Osteocyte (in vitro differentiated cells): Measurements from ENCODE around the gene CNTNAP2. TPM values are rescaled to one million over a fixed set of nuclear protein-coding genes. Genes with fewer than 3 reads are reported as not detected.

Experiments used
- DNase-seq: peaks from one replicate; pipeline ENCODE4 v3.0.0; 2021; ENCODE audit warnings: mixed read lengths; ENCODE audit not compliant: unreplicated experiment; ENCODE audit errors: extremely low spot score
- H3K27ac Mint-ChIP-seq: one replicate; pipeline ENCODE4 v1.8.0; 2021; ENCODE audit warnings: mild to moderate bottlenecking, mixed read lengths; ENCODE audit not compliant: unreplicated experiment
- H3K27me3 Mint-ChIP-seq: one replicate; pipeline ENCODE4 v1.8.0; 2021; ENCODE audit warnings: mixed read lengths; ENCODE audit not compliant: unreplicated experiment
- H3K36me3 Mint-ChIP-seq: one replicate; pipeline ENCODE4 v1.8.0; 2021; ENCODE audit warnings: mixed read lengths; ENCODE audit not compliant: unreplicated experiment
- H3K4me1 Mint-ChIP-seq: one replicate; pipeline ENCODE4 v1.8.0; 2021; ENCODE audit warnings: mixed read lengths; ENCODE audit not compliant: unreplicated experiment
- H3K4me3 Mint-ChIP-seq: one replicate; pipeline ENCODE4 v1.8.0; 2021; ENCODE audit warnings: mild to moderate bottlenecking, moderate library complexity, mixed read lengths; ENCODE audit not compliant: unreplicated experiment
- H3K9me3 Mint-ChIP-seq: one replicate; pipeline ENCODE4 v1.8.0; 2021; ENCODE audit warnings: mixed read lengths; ENCODE audit not compliant: unreplicated experiment
- CTCF ChIP-seq: fragments of 200-600 bp; sonication (generic); IDR thresholded peaks from 2 replicates; pipeline ENCODE4 v1.5.0; 2021; ENCODE audit warnings: antibody characterized with exemption, mild to moderate bottlenecking, moderate library complexity
- total RNA-seq: library from RNA; stranded (reverse); gene quantifications from 2 replicates; pipeline ENCODE4 v1.2.1, GENCODE V29; 2021

Gene CNTNAP2
- total RNA-seq, 1 donor from 2014 or later: 1.4 TPM

- Mint-ChIP-seq H3K4me1 (peaks cover 13% of the 10 kb centered on the region), H3K27me3 (no peaks in the 10 kb centered on the region), H3K4me3 (no peak overlapping the region), H3K36me3 (no peaks in the 10 kb centered on the region), H3K27ac (no peak overlapping the region), H3K9me3 (no peaks in the 10 kb centered on the region)
- TF ChIP-seq CTCF: no peak
- no peak for DNase-seq
Observed at GRCh38 chr7:146878901-146879300, 762.3 kb downstream of the CNTNAP2 start.

- Mint-ChIP-seq H3K27me3 (no peaks in the 10 kb centered on the region), H3K4me3 (no peak overlapping the region), H3K4me1 (no peaks in the 10 kb centered on the region), H3K9me3 (no peaks in the 10 kb centered on the region), H3K36me3 (no peaks in the 10 kb centered on the region), H3K27ac (no peak overlapping the region)
- no peak for TF ChIP-seq CTCF
- no peak for DNase-seq
Observed at GRCh38 chr7:146885231-146885630, 768.6 kb downstream of the CNTNAP2 start.

GRCh38 chr7:146889806-146890555 lies 773.4 kb downstream of the CNTNAP2 start:
- H3K9me3 Mint-ChIP-seq: no peaks in the 10 kb centered on the region
- no peak for DNase-seq
- H3K27me3 Mint-ChIP-seq: no peaks in the 10 kb centered on the region
- no peak overlapping the region for H3K27ac Mint-ChIP-seq
- no peak overlapping the region for H3K4me3 Mint-ChIP-seq
- TF ChIP-seq CTCF: no peak
- H3K4me1 Mint-ChIP-seq: no peaks in the 10 kb centered on the region
- no peaks in the 10 kb centered on the region for H3K36me3 Mint-ChIP-seq

- no peak overlapping the region for H3K27ac Mint-ChIP-seq
- TF ChIP-seq CTCF: no peak
- no peak for DNase-seq
- no peaks in the 10 kb centered on the region for H3K36me3 Mint-ChIP-seq
- no peaks in the 10 kb centered on the region for H3K27me3 Mint-ChIP-seq
- H3K4me1 Mint-ChIP-seq: no peaks in the 10 kb centered on the region
- no peaks in the 10 kb centered on the region for H3K9me3 Mint-ChIP-seq
- H3K4me3 Mint-ChIP-seq: no peak overlapping the region
Observed at GRCh38 chr7:146892151-146892550, 775.5 kb downstream of the CNTNAP2 start.

GRCh38 chr7:146894927-146895326 lies 778.3 kb downstream of the CNTNAP2 start:
- H3K27ac Mint-ChIP-seq: no peak overlapping the region
- no peak for DNase-seq
- H3K36me3 Mint-ChIP-seq: no peaks in the 10 kb centered on the region
- H3K4me1 Mint-ChIP-seq: no peaks in the 10 kb centered on the region
- no peaks in the 10 kb centered on the region for H3K27me3 Mint-ChIP-seq
- H3K4me3 Mint-ChIP-seq: no peak overlapping the region
- H3K9me3 Mint-ChIP-seq: no peaks in the 10 kb centered on the region
- no peak for TF ChIP-seq CTCF
